Vagina (tissue), 2 donors: Measurements from ENCODE around the gene VPS39.

Source experiments
- POLR2A ChIP-seq, 2 donors: fragments of 450-650 bp; IDR thresholded peaks; one replicate each; pipeline ENCODE4 v1.6.1; 2017; ENCODE audit warnings: antibody characterized with exemption in 2 of 2, mild to moderate bottlenecking in 2 of 2, moderate library complexity in 2 of 2
- TF ChIP-seq, protein P1 (sequence below), 3 experiments: fragments of 450-650 bp in 2 of 3; fragments of 200-600 bp in 1 of 3; sonication (generic) in 1 of 3; IDR thresholded peaks; one replicate each; pipeline ENCODE4 v1.5.1; 2017 to 2019; ENCODE audit warnings: antibody characterized with exemption in 3 of 3, mild to moderate bottlenecking in 2 of 3, moderate library complexity in 2 of 3

DNA sequence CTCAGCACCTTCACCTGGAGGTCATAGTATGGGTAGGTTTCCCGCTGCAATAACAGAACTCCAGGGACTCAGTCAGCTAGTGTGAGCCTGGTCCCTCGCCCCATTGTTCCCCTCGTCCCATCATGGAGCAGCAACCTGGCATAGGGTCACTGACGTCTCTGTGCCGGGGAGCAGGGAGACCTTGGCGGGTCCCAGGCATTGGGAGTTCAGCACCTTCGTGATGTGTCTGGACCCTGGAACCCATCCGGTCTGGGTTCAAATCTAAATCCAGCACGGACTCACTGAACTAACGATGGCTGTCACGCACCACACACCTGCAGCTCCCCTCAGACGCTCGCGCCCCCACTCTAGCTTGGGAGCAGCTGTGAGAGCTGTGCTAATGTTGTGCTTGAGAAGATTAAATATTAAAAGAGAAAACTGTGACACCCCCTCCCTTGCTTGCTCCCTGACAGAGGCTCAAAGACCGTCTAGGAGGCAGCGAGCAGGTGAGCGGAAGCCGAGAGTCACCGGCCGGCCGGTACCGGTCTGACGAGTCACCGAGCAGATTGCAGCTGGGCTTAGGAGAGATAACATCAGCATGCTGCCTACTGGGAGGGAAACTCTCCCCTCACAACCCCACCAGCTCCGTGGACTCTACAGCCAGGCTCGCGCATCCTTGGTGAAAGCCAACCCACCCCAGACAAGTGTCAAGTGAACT is 52.4 kb downstream of the VPS39 start:
- TF ChIP-seq, protein P1, sequence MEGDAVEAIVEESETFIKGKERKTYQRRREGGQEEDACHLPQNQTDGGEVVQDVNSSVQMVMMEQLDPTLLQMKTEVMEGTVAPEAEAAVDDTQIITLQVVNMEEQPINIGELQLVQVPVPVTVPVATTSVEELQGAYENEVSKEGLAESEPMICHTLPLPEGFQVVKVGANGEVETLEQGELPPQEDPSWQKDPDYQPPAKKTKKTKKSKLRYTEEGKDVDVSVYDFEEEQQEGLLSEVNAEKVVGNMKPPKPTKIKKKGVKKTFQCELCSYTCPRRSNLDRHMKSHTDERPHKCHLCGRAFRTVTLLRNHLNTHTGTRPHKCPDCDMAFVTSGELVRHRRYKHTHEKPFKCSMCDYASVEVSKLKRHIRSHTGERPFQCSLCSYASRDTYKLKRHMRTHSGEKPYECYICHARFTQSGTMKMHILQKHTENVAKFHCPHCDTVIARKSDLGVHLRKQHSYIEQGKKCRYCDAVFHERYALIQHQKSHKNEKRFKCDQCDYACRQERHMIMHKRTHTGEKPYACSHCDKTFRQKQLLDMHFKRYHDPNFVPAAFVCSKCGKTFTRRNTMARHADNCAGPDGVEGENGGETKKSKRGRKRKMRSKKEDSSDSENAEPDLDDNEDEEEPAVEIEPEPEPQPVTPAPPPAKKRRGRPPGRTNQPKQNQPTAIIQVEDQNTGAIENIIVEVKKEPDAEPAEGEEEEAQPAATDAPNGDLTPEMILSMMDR (IDR thresholded peaks at IDR 0.05), result no peak
- TF ChIP-seq POLR2A (IDR thresholded peaks at IDR 0.05), result no peak
